Keratinocyte (primary cell): ENCODE results near the gene SYNJ2. TPM values are rescaled to one million over a fixed set of nuclear protein-coding genes. Genes with fewer than 3 reads are reported as not detected.

Source experiments
- DNase-seq: peaks from one replicate; pipeline ENCODE4 v3.0.0-alpha.2; 2011; ENCODE audit warnings: low read depth, missing footprints, low spot score
- FAIRE-seq: peaks from 2 replicates; lab custom pipeline; 2011; peaks lifted over from hg19 to GRCh38; lab: Jason Lieb, UNC
- H2AFZ ChIP-seq: 2 replicates; pipeline ENCODE4 v1.6.0; 2012; ENCODE audit warnings: low read length, control low read depth, inconsistent platforms; ENCODE audit not compliant: control insufficient read depth
- H3K27ac ChIP-seq: 2 replicates; pipeline ENCODE4 v1.5.1; 2011; ENCODE audit warnings: low read length; ENCODE audit not compliant: control insufficient read depth, insufficient read depth
- H3K27me3 ChIP-seq: 3 replicates; pipeline ENCODE4 v1.6.0; 2011; ENCODE audit warnings: low read length; ENCODE audit not compliant: control insufficient read depth, insufficient read depth; ENCODE audit errors: extremely low read depth
- H3K36me3 ChIP-seq, 2 experiments: 2 replicates in 1 of 2; 3 replicates in 1 of 2; pipeline ENCODE4 v1.5.1; 2011; ENCODE audit warnings: low read length in 2 of 2, mild to moderate bottlenecking in 1 of 2; ENCODE audit not compliant: control insufficient read depth in 2 of 2, insufficient read depth in 2 of 2; ENCODE audit errors: extremely low read depth in 1 of 2
- H3K4me1 ChIP-seq: 3 replicates; pipeline ENCODE4 v1.5.1; 2011; ENCODE audit warnings: low read length; ENCODE audit not compliant: control insufficient read depth, insufficient read depth; ENCODE audit errors: extremely low read depth
- H3K4me2 ChIP-seq: 3 replicates; pipeline ENCODE4 v1.6.0; 2011; ENCODE audit warnings: low read depth, low read length; ENCODE audit not compliant: control insufficient read depth, insufficient read depth; ENCODE audit errors: extremely low read depth
- H3K4me3 ChIP-seq, 3 experiments: fragments of 200-600 bp in 1 of 3; sonication (generic) in 1 of 3; 2 replicates in 2 of 3; 3 replicates in 1 of 3; pipeline ENCODE4 v1.5.1; 2011 to 2016; ENCODE audit warnings: low read length in 3 of 3, mild to moderate bottlenecking in 3 of 3, control low read depth in 2 of 3, inconsistent platforms in 1 of 3, low read depth in 1 of 3, mixed read lengths in 1 of 3, mixed run types in 1 of 3, moderate library complexity in 1 of 3; ENCODE audit not compliant: control insufficient read depth in 2 of 3, insufficient read depth in 2 of 3; ENCODE audit errors: extremely low read depth in 1 of 3
- H3K79me2 ChIP-seq: 2 replicates; pipeline ENCODE4 v1.6.0; 2012; ENCODE audit warnings: low read length; ENCODE audit not compliant: control insufficient read depth, insufficient read depth
- H3K9ac ChIP-seq: 3 replicates; pipeline ENCODE4 v1.6.0; 2011; ENCODE audit warnings: low read length; ENCODE audit not compliant: control insufficient read depth, insufficient read depth; ENCODE audit errors: extremely low read depth
- H3K9me1 ChIP-seq: 3 replicates; pipeline ENCODE4 v1.6.0; 2011; ENCODE audit warnings: low read length; ENCODE audit not compliant: control insufficient read depth, insufficient read depth; ENCODE audit errors: extremely low read depth
- H3K9me3 ChIP-seq: 2 replicates; pipeline ENCODE4 v1.5.1; 2012; ENCODE audit warnings: low read depth, low read length; ENCODE audit not compliant: control insufficient read depth
- H4K20me1 ChIP-seq: 3 replicates; pipeline ENCODE4 v1.6.0; 2011; ENCODE audit warnings: low read length; ENCODE audit not compliant: control insufficient read depth, insufficient read depth; ENCODE audit errors: extremely low read depth
- EZH2 ChIP-seq: IDR thresholded peaks from one replicate; pipeline ENCODE4 v1.6.1; 2012; ENCODE audit warnings: inconsistent platforms, mild to moderate bottlenecking, low read length, moderate library complexity
- dilution Hi-C: fragments of 300-500 bp; cut with MboI; formaldehyde crosslinking; loops from one replicate; pipeline ENCODE4 v1.7.0; 2020; ENCODE audit warnings: low sequenced_read_pairs; ENCODE audit not compliant: extremely low pct_ligation_motif_present
- polyA plus RNA-seq, 5 experiments: library from polyadenylated mRNA; depleted of rRNA in 3 of 5; stranded (reverse) in 3 of 5; stranded (forward) in 1 of 5; unstranded in 1 of 5; fragments of >200 nt; gene quantifications; 1 replicate in 1 of 5; 2 replicates in 3 of 5; 3 replicates in 1 of 5; pipeline versions ENCODE4 v1.2.1 to v1.2.3, GENCODE V29; 2011 to 2012; ENCODE audit warnings: missing spikeins in 2 of 5, low read depth in 1 of 5, low replicate concordance in 1 of 5
- TF ChIP-seq, protein P1 (sequence below), 3 experiments: IDR thresholded peaks in 1 of 3; conservative IDR thresholded peaks in 1 of 3; optimal IDR thresholded peaks in 1 of 3; 2 replicates in 2 of 3; 3 replicates in 1 of 3; pipeline versions ENCODE3 to v1.5.1; 2011; ENCODE audit warnings: low read length in 3 of 3, mild to moderate bottlenecking in 3 of 3, moderate library complexity in 2 of 3, control low read depth in 1 of 3, inconsistent platforms in 1 of 3; ENCODE audit not compliant: insufficient read depth in 2 of 3; ENCODE audit errors: extremely low read depth in 1 of 3

Gene SYNJ2
- polyA plus RNA-seq, 1 donor (not counting 4 experiments of a cell fraction or from before 2014, with no cell fraction given) = 8.6 TPM

DNA sequence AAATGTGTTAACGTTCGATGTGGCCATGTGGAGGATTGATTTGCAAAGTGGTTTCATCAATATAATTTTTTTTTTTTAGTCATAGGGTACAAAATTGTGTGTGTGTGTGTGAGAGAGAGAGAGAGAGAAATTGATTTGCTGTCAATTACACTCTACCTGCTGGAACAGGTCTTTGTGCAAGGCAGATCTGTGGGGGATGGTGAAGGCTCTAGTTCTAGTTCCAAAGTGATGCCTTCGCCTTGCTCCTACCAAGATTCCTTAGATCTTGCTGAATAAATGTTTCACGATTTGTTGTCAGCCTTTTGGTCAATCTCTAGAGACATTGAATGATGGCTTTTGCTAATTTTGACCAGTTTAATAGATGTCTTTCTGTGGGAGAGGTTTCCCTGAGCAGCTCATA, 121.6 kb downstream of the SYNJ2 start:
- dilution Hi-C loops = no loop called here
- no peak overlapping the region for H3K27ac ChIP-seq
- no peaks in the 10 kb centered on the region for H3K9me1 ChIP-seq
- TF ChIP-seq EZH2 = no peak
- TF ChIP-seq, protein P1, sequence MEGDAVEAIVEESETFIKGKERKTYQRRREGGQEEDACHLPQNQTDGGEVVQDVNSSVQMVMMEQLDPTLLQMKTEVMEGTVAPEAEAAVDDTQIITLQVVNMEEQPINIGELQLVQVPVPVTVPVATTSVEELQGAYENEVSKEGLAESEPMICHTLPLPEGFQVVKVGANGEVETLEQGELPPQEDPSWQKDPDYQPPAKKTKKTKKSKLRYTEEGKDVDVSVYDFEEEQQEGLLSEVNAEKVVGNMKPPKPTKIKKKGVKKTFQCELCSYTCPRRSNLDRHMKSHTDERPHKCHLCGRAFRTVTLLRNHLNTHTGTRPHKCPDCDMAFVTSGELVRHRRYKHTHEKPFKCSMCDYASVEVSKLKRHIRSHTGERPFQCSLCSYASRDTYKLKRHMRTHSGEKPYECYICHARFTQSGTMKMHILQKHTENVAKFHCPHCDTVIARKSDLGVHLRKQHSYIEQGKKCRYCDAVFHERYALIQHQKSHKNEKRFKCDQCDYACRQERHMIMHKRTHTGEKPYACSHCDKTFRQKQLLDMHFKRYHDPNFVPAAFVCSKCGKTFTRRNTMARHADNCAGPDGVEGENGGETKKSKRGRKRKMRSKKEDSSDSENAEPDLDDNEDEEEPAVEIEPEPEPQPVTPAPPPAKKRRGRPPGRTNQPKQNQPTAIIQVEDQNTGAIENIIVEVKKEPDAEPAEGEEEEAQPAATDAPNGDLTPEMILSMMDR (optimal IDR thresholded peaks at IDR 0.05 in 1 of 3, IDR thresholded peaks at IDR 0.05 in 1 of 3, conservative IDR thresholded peaks at IDR 0.05 in 1 of 3; ENCODE audit: extremely low read depth in 1 of 3, insufficient read depth in 2 of 3, low read length in 3 of 3) = no peak
- no peak for FAIRE-seq
- no peak overlapping the region for H2AFZ ChIP-seq
- H4K20me1 ChIP-seq = no peaks in the 10 kb centered on the region
- DNase-seq = no peak
- H3K4me3 ChIP-seq = no peak overlapping the region
- H3K36me3 ChIP-seq = no peaks in the 10 kb centered on the region
- H3K4me2 ChIP-seq = no peak overlapping the region
- no peaks in the 10 kb centered on the region for H3K27me3 ChIP-seq
- H3K79me2 ChIP-seq = no peaks in the 10 kb centered on the region
- H3K9ac ChIP-seq = no peak overlapping the region
- no peaks in the 10 kb centered on the region for H3K9me3 ChIP-seq
- H3K4me1 ChIP-seq = no peaks in the 10 kb centered on the region

DNA sequence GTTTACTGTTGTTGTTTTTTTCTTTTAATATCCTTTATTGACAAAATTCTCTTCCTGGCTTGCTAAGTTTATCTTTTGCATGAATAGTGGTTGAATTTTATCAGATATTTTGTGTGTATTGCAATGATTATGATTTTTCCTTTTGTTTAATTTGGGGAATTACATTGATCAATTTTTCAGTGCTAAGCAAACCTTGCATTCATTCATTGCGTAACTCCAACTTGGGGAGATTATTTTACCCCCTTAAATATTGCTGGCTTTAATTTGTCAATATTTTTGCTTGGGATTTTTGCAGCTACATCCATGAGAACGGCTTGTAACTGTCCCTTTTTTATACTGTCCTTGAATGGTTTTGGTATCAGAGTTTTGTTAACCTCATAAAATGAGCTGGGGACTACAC, 123.0 kb downstream of the SYNJ2 start:
- H3K4me1 ChIP-seq = no peaks in the 10 kb centered on the region
- H3K79me2 ChIP-seq = no peaks in the 10 kb centered on the region
- no peaks in the 10 kb centered on the region for H3K27me3 ChIP-seq
- TF ChIP-seq EZH2 = no peak
- no peak overlapping the region for H3K27ac ChIP-seq
- dilution Hi-C loops = no loop called here
- no peaks in the 10 kb centered on the region for H3K36me3 ChIP-seq
- no peaks in the 10 kb centered on the region for H4K20me1 ChIP-seq
- no peaks in the 10 kb centered on the region for H3K9me1 ChIP-seq
- no peaks in the 10 kb centered on the region for H3K9me3 ChIP-seq
- no peak overlapping the region for H3K9ac ChIP-seq
- H3K4me3 ChIP-seq = no peak overlapping the region
- H3K4me2 ChIP-seq = no peak overlapping the region
- H2AFZ ChIP-seq = no peak overlapping the region
- FAIRE-seq = no peak
- DNase-seq = no peak

DNA sequence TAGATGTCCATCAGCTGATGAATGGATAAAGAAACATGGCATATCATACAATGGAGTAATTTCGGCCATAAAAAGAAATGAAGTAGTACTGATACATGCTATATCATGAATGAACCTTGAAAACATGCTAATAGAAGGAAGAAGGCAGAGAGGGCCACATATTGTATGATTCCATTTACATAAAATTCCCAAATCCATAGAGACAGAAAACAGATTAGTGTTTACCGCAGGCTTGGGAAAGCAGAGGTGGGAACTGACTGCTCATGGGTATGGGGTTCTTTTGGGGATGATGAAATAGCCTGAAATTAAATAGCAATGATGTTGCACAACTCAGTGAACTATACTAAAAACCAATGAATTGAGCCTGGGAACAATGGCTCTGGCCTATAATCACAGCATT, 128.1 kb downstream of the SYNJ2 start:
- DNase-seq (no peak), FAIRE-seq (no peak)
- H3K36me3 ChIP-seq = peaks cover 2 to 7% of the 10 kb centered on the region in 2 experiments
- H3K9ac ChIP-seq = no peak overlapping the region
- TF ChIP-seq EZH2 = no peak
- TF ChIP-seq, protein P1 (optimal IDR thresholded peaks at IDR 0.05 in 1 of 3, IDR thresholded peaks at IDR 0.05 in 1 of 3, conservative IDR thresholded peaks at IDR 0.05 in 1 of 3; ENCODE audit: extremely low read depth in 1 of 3, insufficient read depth in 2 of 3, low read length in 3 of 3) = no peak
- no peaks in the 10 kb centered on the region for H4K20me1 ChIP-seq
- no peak overlapping the region for H3K4me2 ChIP-seq
- no peaks in the 10 kb centered on the region for H3K9me3 ChIP-seq
- dilution Hi-C loops = no loop called here
- H3K4me3 ChIP-seq = no peak overlapping the region
- H3K9me1 ChIP-seq = no peaks in the 10 kb centered on the region
- H3K79me2 ChIP-seq = no peaks in the 10 kb centered on the region
- H3K4me1 ChIP-seq = no peaks in the 10 kb centered on the region
- H3K27me3 ChIP-seq = no peaks in the 10 kb centered on the region
- H3K27ac ChIP-seq = no peak overlapping the region
- H2AFZ ChIP-seq = no peak overlapping the region
